H9 (cell line): ENCODE data around the gene ZNF407. TPM values are rescaled to one million over a fixed set of nuclear protein-coding genes. Genes with fewer than 3 reads are reported as not detected.

Source experiments
- DNase-seq: peaks from one replicate; pipeline ENCODE4 v3.0.0-alpha.2; 2017
- H2AFZ ChIP-seq: one replicate; pipeline ENCODE4 v1.6.1; 2013; ENCODE audit warnings: mild to moderate bottlenecking, low read length, control low read depth, moderate library complexity
- H2AK5ac ChIP-seq: 2 replicates; pipeline ENCODE4 v1.6.1; 2013; ENCODE audit warnings: low read length, control low read depth, mixed read lengths; ENCODE audit not compliant: insufficient read length
- H2BK120ac ChIP-seq: one replicate; pipeline ENCODE4 v1.6.1; 2013; ENCODE audit warnings: low read depth, mild to moderate bottlenecking, low read length, control low read depth, inconsistent platforms; ENCODE audit not compliant: poor library complexity, severe bottlenecking
- H2BK12ac ChIP-seq: 2 replicates; pipeline ENCODE4 v1.6.1; 2013; ENCODE audit warnings: low read length, control low read depth, mixed read lengths, low read depth; ENCODE audit not compliant: insufficient read length
- H2BK15ac ChIP-seq: 2 replicates; pipeline ENCODE4 v1.6.1; 2013; ENCODE audit warnings: low read depth, low read length, control low read depth
- H2BK20ac ChIP-seq: one replicate; pipeline ENCODE4 v1.6.1; 2013; ENCODE audit warnings: low read depth, mild to moderate bottlenecking, low read length, control low read depth, inconsistent platforms; ENCODE audit not compliant: poor library complexity, severe bottlenecking
- H2BK5ac ChIP-seq: 2 replicates; pipeline ENCODE4 v1.6.1; 2013; ENCODE audit warnings: low read length, control low read depth, mixed read lengths; ENCODE audit not compliant: insufficient read length
- H3K14ac ChIP-seq: 2 replicates; pipeline ENCODE4 v1.6.1; 2013; ENCODE audit warnings: low read length, control low read depth; ENCODE audit not compliant: insufficient read depth
- H3K18ac ChIP-seq: 2 replicates; pipeline ENCODE4 v1.6.1; 2013; ENCODE audit warnings: low read depth, mild to moderate bottlenecking, mixed read lengths, low read length, control low read depth; ENCODE audit not compliant: insufficient read length
- H3K23ac ChIP-seq: 2 replicates; pipeline ENCODE4 v1.6.1; 2013; ENCODE audit warnings: low read length, control low read depth, mixed read lengths, low read depth; ENCODE audit not compliant: insufficient read length
- H3K23me2 ChIP-seq: 2 replicates; pipeline ENCODE4 v1.6.1; 2013; ENCODE audit warnings: low read depth, mild to moderate bottlenecking, mixed read lengths, low read length, control low read depth; ENCODE audit not compliant: insufficient read length, poor library complexity, severe bottlenecking
- H3K27ac ChIP-seq: 2 replicates; pipeline ENCODE4 v1.5.1; 2013; ENCODE audit warnings: low read length, control low read depth, mixed read lengths, low read depth; ENCODE audit not compliant: insufficient read length
- H3K27me3 ChIP-seq: 2 replicates; pipeline ENCODE4 v1.6.1; 2013; ENCODE audit warnings: low read length, control low read depth, inconsistent platforms; ENCODE audit not compliant: insufficient read depth
- H3K4ac ChIP-seq: 2 replicates; pipeline ENCODE4 v1.6.1; 2013; ENCODE audit warnings: low read depth, mild to moderate bottlenecking, control low read depth, inconsistent platforms, low read length, moderate library complexity
- H3K4me1 ChIP-seq: 2 replicates; pipeline ENCODE4 v1.6.1; 2013; ENCODE audit warnings: low read length, control low read depth, inconsistent platforms; ENCODE audit not compliant: insufficient read depth
- H3K4me2 ChIP-seq: 2 replicates; pipeline ENCODE4 v1.6.1; 2013; ENCODE audit warnings: low read length, control low read depth, mixed read lengths; ENCODE audit not compliant: insufficient read length, insufficient read depth
- H3K56ac ChIP-seq: 2 replicates; pipeline ENCODE4 v1.6.1; 2013; ENCODE audit warnings: low read depth, mild to moderate bottlenecking, mixed read lengths, low read length, control low read depth; ENCODE audit not compliant: insufficient read length
- H3K79me1 ChIP-seq: 2 replicates; pipeline ENCODE4 v1.6.1; 2013; ENCODE audit warnings: low read depth, mild to moderate bottlenecking, moderate library complexity, low read length, control low read depth, inconsistent platforms; ENCODE audit not compliant: insufficient read depth, poor library complexity, severe bottlenecking
- H3K79me2 ChIP-seq: 2 replicates; pipeline ENCODE4 v1.6.1; 2013; ENCODE audit warnings: low read length, control low read depth, inconsistent platforms; ENCODE audit not compliant: insufficient read depth
- H3K9ac ChIP-seq: 2 replicates; pipeline ENCODE4 v1.6.1; 2013; ENCODE audit warnings: low read length, control low read depth, mixed read lengths; ENCODE audit not compliant: insufficient read length; ENCODE audit errors: extremely low read depth
- H3K9me3 ChIP-seq: one replicate; pipeline ENCODE4 v1.6.1; 2013; ENCODE audit warnings: low read depth, low read length, inconsistent platforms; ENCODE audit not compliant: control insufficient read depth
- H3T11ph ChIP-seq: one replicate; pipeline ENCODE4 v1.6.1; 2013; ENCODE audit warnings: mild to moderate bottlenecking, low read length, control low read depth, inconsistent platforms
- H4K20me1 ChIP-seq: one replicate; pipeline ENCODE4 v1.6.1; 2013; ENCODE audit not compliant: control insufficient read depth, insufficient read length, insufficient read depth
- H4K5ac ChIP-seq: 2 replicates; pipeline ENCODE4 v1.6.1; 2013; ENCODE audit warnings: low read depth, mild to moderate bottlenecking, mixed read lengths, low read length, control low read depth; ENCODE audit not compliant: insufficient read length
- H4K8ac ChIP-seq: replicated peaks from 2 replicates; pipeline ENCODE4 v1.6.1; 2013; ENCODE audit warnings: low read length, control low read depth, mixed read lengths, low read depth; ENCODE audit not compliant: insufficient read length
- H4K91ac ChIP-seq: 2 replicates; pipeline ENCODE4 v1.6.1; 2013; ENCODE audit warnings: low read depth, mild to moderate bottlenecking, moderate library complexity, mixed read lengths, low read length, control low read depth; ENCODE audit not compliant: insufficient read length
- H3K27ac Mint-ChIP-seq, 3 experiments: 2 replicates in 2 of 3; 3 replicates in 1 of 3; pipeline ENCODE4 v1.8.0; 2020 to 2021; ENCODE audit warnings: mixed read lengths in 3 of 3, mild to moderate bottlenecking in 1 of 3, moderate library complexity in 1 of 3
- H3K27me3 Mint-ChIP-seq: 2 replicates; pipeline ENCODE4 v1.8.0; 2021; ENCODE audit warnings: low read depth, mild to moderate bottlenecking, moderate library complexity, mixed read lengths
- H3K36me3 Mint-ChIP-seq, 3 experiments: 2 replicates in 2 of 3; 3 replicates in 1 of 3; pipeline ENCODE4 v1.8.0; 2020 to 2021; ENCODE audit warnings: low read depth in 3 of 3, mixed read lengths in 3 of 3; ENCODE audit not compliant: insufficient read depth in 1 of 3
- H3K4me1 Mint-ChIP-seq, 2 experiments: 2 replicates each; pipeline ENCODE4 v1.8.0; 2020; ENCODE audit warnings: mixed read lengths in 2 of 2
- H3K4me3 Mint-ChIP-seq, 2 experiments: 2 replicates in 1 of 2; 3 replicates in 1 of 2; pipeline ENCODE4 v1.8.0; 2020 to 2021; ENCODE audit warnings: mild to moderate bottlenecking in 2 of 2, mixed read lengths in 2 of 2, moderate library complexity in 1 of 2
- H3K9me3 Mint-ChIP-seq, 2 experiments: 2 replicates in 1 of 2; 3 replicates in 1 of 2; pipeline ENCODE4 v1.8.0; 2020; ENCODE audit warnings: mild to moderate bottlenecking in 2 of 2, mixed read lengths in 2 of 2, moderate library complexity in 1 of 2
- CTCF ChIP-seq: fragments of 200-600 bp; sonication (generic); conservative IDR thresholded peaks from 3 replicates; pipeline ENCODE4 v1.8.0; 2021; ENCODE audit warnings: antibody characterized with exemption, mild to moderate bottlenecking
- WGBS: extraction: QIAGEN DNeasy Blood & Tissue Kit; methylation state at CpG from one replicate; pipeline ENCODE4 v1.1.7; 2013; ENCODE audit warnings: missing lambda C conversion rate, low lambda C conversion rate, mixed read lengths; ENCODE audit not compliant: insufficient read length; ENCODE audit errors: extremely low coverage; 5-methylcytosine and 5-hydroxymethylcytosine counted together
- total RNA-seq: library from RNA; stranded (reverse); gene quantifications from 2 replicates; pipeline ENCODE4 v1.2.1, GENCODE V29; 2021

The ZNF407 gene
- total RNA-seq, 1 experiment from 2014 or later = 8.7 TPM

GRCh38 chr18:74725690-74726089 lies 128.0 kb downstream of the ZNF407 start:
- no peak for TF ChIP-seq CTCF
- no peaks in the 10 kb centered on the region for H3K79me2 ChIP-seq
- no peak overlapping the region for H3K4me2 ChIP-seq
- H3K56ac ChIP-seq = no peak overlapping the region
- no peak overlapping the region for H3K27ac Mint-ChIP-seq
- no peak overlapping the region for H3K4me3 Mint-ChIP-seq
- no peak overlapping the region for H2BK15ac ChIP-seq
- no peak overlapping the region for H3K4ac ChIP-seq
- H4K8ac ChIP-seq = no peak overlapping the region
- no peaks in the 10 kb centered on the region for H4K20me1 ChIP-seq
- H3K27me3 ChIP-seq = no peaks in the 10 kb centered on the region
- H3K23ac ChIP-seq = no peak overlapping the region
- H2AK5ac ChIP-seq = no peak overlapping the region
- peaks cover 0 to 6% of the 10 kb centered on the region in 2 experiments; a peak in 1 of 4 replicates for H3K4me1 Mint-ChIP-seq
- no peak overlapping the region for H3K18ac ChIP-seq
- H3K23me2 ChIP-seq = no peaks in the 10 kb centered on the region
- no peak overlapping the region for H3K14ac ChIP-seq
- DNase-seq = no peak
- no peaks in the 10 kb centered on the region for H3K9me3 ChIP-seq
- H3K9ac ChIP-seq = no peak overlapping the region
- WGBS = no CpG with 5 or more reads among the region's 3 CpGs
- H2AFZ ChIP-seq = no peak overlapping the region
- H3K9me3 Mint-ChIP-seq = no peaks in the 10 kb centered on the region; a peak in 1 of 5 replicates
- no peak overlapping the region for H2BK5ac ChIP-seq
- no peaks in the 10 kb centered on the region for H3K27me3 Mint-ChIP-seq
- H3K27ac ChIP-seq = no peak overlapping the region
- H3K4me1 ChIP-seq = no peaks in the 10 kb centered on the region
- no peaks in the 10 kb centered on the region for H3K36me3 Mint-ChIP-seq
- H2BK12ac ChIP-seq = no peak overlapping the region
- no peaks in the 10 kb centered on the region for H3K79me1 ChIP-seq
- H4K5ac ChIP-seq = no peak overlapping the region
- no peak overlapping the region for H2BK120ac ChIP-seq
- no peak overlapping the region for H2BK20ac ChIP-seq
- no peak overlapping the region for H4K91ac ChIP-seq
- no peak overlapping the region for H3T11ph ChIP-seq
